ENCODE data around the gene TWF2.

The TWF2 gene

DNA sequence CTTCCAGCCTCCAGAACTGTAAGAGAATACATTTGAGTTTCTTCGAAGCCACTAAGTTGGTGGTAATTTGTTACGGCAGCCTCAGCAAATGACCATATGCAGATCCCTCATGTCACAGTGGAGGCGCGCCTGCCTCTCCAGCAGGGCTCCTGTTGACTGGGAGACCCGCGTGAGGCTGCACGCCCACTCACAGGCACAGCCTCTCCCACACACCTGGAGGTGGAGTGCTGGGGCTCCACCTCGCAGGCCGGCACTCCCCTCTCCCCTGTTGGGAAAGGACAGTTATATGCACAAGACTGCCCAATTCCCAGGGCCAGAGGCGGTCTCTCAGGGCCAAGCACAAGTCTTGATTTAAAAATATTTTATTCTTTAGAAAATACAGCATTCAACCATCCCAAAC is 10.7 kb downstream of the TWF2 start:
- no peak for DNase-seq (ENCODE audit: low read depth)
- no peak overlapping the region for H3K4me3 ChIP-seq (ENCODE audit: low read length)
- TF ChIP-seq, protein P1, sequence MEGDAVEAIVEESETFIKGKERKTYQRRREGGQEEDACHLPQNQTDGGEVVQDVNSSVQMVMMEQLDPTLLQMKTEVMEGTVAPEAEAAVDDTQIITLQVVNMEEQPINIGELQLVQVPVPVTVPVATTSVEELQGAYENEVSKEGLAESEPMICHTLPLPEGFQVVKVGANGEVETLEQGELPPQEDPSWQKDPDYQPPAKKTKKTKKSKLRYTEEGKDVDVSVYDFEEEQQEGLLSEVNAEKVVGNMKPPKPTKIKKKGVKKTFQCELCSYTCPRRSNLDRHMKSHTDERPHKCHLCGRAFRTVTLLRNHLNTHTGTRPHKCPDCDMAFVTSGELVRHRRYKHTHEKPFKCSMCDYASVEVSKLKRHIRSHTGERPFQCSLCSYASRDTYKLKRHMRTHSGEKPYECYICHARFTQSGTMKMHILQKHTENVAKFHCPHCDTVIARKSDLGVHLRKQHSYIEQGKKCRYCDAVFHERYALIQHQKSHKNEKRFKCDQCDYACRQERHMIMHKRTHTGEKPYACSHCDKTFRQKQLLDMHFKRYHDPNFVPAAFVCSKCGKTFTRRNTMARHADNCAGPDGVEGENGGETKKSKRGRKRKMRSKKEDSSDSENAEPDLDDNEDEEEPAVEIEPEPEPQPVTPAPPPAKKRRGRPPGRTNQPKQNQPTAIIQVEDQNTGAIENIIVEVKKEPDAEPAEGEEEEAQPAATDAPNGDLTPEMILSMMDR (IDR thresholded peaks at IDR 0.05; ENCODE audit: insufficient read depth, low read depth, low read length, missing control alignments), result no peak

DNA sequence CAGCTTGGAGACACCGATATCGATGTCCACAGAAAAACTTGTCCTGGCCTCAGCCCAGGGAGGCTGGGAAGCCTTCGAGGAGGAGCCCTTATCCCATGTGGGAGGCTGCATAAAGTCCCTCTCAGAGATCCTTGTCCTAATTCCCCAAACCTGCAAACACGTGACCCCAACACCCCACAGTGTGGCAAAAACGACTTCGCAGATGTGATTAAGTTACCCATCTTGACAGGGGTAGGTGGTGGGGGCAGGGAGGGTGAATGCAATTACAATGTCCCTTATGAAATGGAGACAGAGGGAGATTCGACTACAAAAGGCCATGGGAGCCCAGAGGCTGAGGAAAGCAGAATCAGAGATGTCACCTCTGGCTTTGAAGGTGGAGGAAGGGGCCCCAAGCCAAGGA is 11.2 kb downstream of the TWF2 start:
- no peak overlapping the region for H3K4me3 ChIP-seq (ENCODE audit: low read length)
- DNase-seq (ENCODE audit: low read depth), result no peak
- TF ChIP-seq, protein P1 (IDR thresholded peaks at IDR 0.05; ENCODE audit: insufficient read depth, low read depth, low read length, missing control alignments), result no peak

DNA sequence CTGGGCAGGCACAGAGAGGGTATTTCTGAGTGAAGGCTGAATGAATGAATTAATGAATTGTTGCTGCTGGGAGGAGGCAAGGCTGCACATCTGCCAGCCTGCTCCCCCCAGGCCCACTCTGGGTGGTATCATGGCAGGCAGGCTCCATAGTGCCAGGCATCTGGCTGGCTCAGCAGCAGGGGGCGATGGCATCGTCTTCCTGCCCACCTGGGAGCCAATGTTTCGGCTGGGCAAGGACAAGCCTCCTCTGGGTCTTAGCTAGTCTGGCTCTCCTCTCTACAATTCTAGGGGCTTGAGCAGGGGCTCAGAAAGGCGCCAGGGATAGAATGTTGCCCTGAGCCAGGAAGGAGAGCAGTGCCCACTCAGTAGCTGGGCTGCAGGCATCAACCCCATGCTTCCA is 11.8 kb downstream of the TWF2 start:
- TF ChIP-seq, protein P1 (IDR thresholded peaks at IDR 0.05; ENCODE audit: insufficient read depth, low read depth, low read length, missing control alignments), result no peak
- DNase-seq (ENCODE audit: low read depth), result no peak
- H3K4me3 ChIP-seq (ENCODE audit: low read length), result no peak overlapping the region

DNA sequence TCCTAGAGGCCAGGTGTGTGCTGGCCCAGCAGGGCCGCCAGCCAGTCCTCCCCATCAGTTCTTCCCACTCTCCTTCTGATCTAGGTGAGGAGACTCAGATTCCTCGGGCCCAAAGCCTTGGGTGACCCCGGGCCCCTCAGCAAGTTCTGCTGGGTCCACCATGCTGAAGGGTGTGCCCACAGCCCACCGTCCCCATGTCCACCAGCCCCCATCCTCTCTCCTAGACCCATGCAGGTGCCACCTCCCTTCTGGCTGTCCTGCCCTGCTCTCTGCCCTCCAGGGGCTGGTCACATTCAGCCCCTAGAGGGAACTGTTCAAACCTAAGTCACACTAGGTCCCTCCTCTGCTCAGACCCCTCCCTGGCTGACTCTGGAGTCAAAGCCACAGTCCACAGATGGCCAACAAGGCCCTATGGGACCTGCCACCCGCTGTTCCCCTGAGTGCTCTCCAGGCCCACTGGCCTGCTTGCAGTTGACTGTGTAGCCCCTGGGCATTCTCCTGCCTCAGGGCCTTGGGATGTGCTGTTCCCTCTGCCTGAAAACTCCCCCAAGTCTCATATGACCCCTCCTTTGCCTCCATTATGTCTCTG is 12.6 kb downstream of the TWF2 start:
- no peak overlapping the region for H3K4me3 ChIP-seq (ENCODE audit: low read length)
- DNase-seq (ENCODE audit: low read depth), result no peak
- TF ChIP-seq, protein P1 (IDR thresholded peaks at IDR 0.05; ENCODE audit: insufficient read depth, low read depth, low read length, missing control alignments), result no peak

DNA sequence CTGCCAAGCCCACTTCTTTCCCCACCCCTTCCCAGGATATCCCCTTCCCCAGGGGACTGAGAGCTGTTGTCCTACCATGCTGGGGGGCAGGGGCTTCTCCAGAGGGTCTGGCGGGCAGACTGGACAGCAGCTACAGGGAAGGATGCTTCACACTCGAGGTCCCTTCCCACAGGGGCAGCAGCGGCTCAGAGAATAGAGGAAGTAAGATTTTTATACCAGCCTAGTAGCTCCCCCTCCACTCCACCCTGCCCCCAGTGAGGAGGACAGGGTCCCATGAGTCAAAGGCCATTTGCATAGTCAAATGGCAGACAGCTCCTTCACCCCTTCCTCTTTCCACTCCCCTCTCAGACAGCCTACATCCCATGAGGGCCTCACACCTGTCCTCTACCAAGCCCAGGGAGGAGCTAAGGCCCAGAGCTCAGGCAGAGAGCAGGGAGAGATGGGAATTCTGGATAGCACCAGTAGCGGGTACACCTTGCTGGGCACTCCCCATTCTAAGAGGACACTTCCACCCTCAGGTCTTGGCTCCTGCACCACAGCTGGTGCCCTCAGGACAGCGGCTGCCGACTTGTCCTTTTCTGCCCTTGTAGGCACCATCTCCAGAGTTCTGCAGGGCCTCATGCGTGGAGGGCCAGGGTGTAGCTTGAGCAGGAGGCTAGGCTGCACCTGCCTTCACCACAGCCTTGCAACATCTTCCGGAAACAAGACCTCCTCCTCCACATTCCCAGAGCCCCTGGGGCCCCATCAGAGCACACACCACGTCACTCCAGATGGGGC is 13.3 kb downstream of the TWF2 start, which contains the start of gene TLR9:
Gene TLR9, minus strand, starts transcription at position 194 of the 777 bp plus-strand sequence. Its CDS starts 116 bp downstream, at position 78.
- TF ChIP-seq, protein P1 (IDR thresholded peaks at IDR 0.05; ENCODE audit: insufficient read depth, low read depth, low read length, missing control alignments), result no peak
- no peak within 1 kb of the TSS for H3K4me3 ChIP-seq (ENCODE audit: low read length)
- DNase-seq (ENCODE audit: low read depth), result no peak

DNA sequence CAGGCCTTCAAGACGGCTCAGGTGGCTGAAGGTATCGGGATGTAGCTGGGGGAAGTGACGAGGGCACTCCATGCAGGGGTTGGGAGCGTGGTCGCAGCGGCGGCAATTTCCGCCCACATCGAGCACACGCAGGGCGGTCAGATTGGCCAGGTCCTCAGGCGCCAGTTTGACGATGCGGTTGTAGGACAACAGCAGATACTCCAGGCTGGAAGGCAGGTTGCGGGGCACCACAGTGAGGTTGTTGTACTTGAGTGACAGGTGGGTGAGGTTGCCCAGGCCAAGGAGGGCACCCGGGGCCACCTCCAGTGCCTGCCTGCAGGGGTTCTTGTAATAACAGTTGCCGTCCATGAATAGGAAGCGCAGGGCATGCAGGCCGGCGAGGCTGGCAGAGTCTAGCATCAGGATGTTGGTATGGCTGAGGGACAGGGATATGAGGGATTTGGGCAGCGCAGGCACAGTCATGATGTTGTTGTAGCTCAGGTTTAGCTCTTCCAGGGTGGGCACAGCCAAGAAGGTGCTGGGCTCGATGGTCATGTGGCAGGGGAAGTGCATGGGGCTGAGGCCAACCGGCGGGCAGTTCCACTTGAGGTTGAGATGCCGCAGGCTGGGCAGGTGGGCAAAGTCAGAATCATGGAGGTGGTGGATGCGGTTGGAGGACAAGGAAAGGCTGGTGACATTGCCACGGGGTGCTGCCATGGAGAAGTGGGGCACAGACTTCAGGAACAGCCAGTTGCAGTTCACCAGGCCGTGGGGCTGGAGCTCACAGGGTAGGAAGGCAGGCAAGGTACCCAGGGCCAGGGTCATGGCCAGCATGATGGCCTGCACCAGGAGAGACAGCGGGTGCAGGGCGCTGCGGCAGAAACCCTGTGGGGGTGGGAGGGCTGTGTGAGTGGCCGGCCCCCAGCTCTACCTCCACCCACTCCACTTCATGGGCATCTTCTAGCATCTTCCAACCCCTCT is 15.2 kb downstream of the TWF2 start:
- TF ChIP-seq, protein P1 (IDR thresholded peaks at IDR 0.05; ENCODE audit: insufficient read depth, low read depth, low read length, missing control alignments), result no peak
- DNase-seq (ENCODE audit: low read depth), result no peak
- no peak overlapping the region for H3K4me3 ChIP-seq (ENCODE audit: low read length)

Data from epithelial cell of esophagus (primary cell).